Measurements from ENCODE around the gene TMEM143.

TMEM143 gene

DNA sequence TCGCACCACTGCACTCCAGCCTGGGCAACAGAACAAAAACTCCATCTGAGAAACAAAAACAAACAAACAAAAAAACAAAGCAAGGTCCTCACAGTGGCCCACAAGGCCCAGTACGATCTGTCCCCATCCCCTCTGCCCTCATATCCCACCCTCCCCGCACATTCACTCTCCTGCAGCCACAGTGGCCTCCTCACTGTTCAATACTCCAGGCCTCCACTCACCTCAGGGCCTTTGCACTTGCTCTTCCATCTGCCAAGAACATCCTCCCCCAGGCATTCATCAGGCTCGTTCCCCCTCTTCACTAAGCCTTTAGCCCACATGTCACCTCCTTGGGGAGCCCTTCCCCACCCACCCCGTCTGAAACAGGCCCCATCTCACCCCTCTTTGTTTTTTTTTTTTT lies 4.6 kb downstream of the TMEM143 start:
- DNase-seq (ENCODE audit: low spot score): no peak

DNA sequence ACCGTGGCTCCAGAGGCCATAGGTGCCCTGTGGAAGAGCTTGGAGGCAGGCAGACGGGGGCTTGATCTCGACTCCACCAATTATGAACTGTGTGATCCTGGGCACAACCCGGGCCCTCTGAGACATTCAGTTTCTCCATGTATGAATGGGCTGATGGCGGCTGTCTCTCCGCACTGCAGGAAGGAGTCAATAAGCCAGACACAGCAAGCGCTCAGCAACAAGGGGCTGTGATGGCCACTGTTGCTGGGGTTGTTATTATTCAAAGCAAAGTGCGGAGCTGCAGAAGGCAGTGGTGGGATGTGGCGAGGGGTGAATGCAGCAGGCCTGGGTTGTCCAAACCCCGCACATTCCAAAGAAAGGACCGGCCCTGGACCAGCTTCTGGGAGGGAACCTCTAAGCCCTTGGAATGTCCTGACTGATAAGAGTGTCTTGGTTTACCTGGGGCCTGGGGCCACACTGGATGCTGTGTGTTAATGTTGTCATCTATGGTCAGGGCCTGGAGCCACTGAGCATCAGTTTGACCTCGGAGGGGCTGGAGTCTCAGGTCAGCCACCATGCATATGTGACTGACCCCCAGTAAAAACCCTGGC lies 8.3 kb downstream of the TMEM143 start:
- DNase-seq (ENCODE audit: low spot score): no peak

DNA sequence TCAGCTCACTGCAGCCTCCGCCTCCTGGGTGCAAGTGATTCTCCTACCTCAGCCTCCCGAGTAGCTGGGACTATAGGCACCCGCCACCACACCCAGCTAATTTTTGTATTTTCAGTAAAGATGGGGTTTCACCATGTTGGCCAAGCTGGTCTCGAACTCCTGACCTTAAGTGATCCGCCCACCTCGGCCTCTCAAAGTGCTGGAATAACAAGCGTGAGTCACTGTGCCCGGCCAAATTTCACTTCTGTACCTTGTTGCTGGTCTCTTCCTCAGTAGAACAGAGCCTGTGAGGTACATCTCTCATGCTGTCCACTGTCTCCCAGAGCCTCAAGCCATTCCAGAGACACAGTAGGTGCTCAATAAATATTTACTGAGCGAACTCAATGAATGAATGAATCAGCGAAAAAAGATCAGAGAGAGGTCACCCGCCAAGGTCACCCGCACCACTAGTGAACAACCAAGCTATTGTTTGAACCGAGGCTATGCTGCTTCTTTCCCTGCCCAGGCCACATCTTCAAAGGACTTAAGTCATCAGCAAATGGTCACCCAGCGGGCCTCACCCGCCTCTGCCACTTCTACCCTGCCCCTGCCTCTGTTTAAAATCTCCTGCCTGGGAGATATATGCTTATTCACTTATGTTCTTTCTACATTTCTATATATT lies 9.3 kb downstream of the TMEM143 start:
- no peak for DNase-seq (ENCODE audit: low spot score)

DNA sequence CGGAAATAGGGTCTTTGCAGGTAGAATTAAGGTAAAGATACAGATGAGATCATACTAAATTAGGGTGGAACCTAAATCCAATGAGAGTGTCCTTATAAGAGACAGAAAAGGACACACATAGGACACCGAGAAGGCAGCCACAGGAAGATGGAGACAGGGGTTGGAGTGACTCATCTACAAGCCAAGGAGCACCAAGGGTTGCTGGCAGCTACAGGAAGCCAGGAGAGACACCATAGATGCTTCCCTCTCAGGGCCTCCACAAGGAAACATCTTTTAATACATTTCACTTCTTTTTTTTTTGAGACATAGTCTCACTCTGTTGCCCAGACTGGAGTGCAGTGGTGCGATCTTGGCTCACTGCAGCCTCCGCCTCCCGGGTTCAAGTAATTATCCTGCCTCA lies 10.1 kb downstream of the TMEM143 start:
- no peak for DNase-seq (ENCODE audit: low spot score)

DNA sequence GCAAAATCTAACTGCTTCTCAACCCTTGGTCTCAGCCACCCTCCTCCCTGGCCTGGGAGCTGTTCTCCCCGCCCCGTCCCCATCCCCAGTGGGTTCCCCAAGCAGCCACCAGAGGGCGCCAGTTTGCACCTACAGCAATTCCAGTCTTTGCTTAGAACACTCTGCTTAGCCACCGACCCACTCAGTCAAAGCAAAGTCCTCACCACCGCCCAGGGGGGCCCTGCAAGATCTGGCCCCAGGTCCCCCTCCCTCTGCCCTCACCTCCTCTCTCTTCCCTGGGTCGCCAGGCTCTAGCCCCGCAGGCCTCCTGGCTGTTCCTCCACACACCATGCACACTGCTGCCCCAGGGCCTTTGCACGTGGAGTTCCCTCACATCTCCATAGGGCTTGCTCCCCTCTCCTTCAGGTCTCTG lies 12.4 kb downstream of the TMEM143 start:
- DNase-seq (ENCODE audit: low spot score): peak; percentile 54

DNA sequence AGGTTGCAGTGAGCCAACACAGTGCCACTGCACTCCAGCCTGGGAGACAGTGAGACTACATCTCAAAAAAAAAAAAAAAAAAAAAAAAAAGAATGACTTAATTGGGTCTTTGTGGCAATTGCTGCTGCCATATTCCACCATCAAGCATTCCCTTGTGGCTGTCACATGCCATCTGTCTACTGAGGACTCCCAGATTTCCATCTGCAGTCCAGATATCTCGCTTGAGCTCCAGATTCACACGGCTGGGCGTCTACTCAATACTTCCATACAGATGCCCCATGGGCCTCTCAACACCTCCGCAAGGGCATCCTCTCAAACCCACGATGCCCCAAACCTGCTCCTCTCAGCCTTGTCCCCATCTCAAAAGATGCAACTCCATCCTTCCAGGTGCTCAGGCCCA lies 12.9 kb downstream of the TMEM143 start:
- no peak for DNase-seq (ENCODE audit: low spot score)

DNA sequence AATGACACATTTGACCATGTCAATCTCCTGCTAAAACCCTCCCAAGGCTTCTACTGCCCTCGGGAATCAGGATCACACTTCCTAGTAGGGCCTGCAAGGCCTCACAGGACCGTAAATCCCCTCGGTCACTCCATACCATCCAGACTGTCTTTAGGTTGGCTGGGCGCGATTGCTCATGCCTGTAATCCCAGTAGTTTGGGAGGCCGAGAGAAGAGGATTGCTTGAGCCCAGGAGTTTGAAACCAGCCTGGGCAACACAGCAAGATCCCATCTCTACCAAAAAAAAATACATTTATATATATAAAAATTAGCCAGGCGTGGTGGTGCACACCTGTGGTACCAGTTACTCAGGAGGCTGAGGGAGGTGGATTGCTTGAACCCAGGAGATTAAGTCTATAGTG lies 15.0 kb downstream of the TMEM143 start:
- no peak for DNase-seq (ENCODE audit: low spot score)

DNA sequence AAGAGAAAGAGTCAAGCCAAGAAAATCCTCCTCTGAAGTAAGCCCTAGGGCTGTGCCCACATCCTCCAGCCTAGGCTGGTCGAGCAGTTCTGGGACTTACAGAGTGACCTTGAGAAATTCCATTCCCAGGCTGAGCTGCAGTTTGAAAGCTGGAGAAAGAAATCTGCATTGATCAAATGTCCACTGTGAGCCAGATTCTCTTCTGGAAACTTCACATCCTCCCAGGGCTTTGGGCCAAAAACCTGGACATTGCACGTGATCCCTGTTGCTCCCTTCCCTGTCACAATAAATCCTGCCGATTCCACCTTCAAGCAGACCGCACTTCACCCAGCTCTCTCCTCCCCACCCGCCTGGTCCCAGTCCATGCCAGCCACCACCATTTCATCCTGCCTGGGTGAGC lies 15.7 kb downstream of the TMEM143 start:
- DNase-seq (ENCODE audit: low spot score): no peak

DNA sequence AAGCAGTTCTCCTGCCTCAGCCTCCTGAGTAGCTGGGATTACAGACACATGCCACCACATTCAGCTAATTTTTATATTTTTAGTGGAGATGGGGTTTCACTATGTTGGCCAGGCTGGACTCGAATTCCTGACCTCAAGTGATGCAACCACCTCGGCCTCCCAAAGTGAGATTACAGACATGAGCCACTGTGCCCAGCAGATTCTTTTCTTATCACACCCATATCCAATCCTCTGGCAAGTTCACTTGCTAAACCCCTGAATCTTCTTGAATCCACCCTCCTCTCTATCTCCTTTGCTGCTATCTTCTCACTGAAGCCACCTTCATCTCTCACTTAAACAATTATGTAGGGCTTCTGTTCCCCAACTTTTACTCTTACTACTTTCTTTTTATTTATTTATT lies 17.5 kb downstream of the TMEM143 start:
- no peak for DNase-seq (ENCODE audit: low spot score)

DNA sequence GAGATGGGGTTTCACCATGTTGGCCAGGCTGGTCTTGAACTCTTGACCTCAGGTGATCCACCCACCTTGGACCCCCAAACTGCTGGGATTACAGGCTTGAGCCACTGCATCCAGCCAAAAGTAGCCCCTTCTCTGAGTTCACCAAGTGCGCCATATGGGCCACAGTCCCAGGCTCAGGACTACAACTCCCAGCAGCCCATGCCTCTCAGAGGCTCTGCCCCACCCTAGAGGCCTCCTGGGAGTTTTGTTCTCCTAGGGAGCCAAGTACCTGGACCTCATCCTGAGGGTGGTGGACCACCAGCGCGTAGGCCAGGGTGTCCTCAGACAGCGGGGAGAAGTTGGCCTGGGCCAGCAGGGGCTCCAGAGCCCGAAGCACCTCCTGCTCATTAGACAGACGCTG lies 18.8 kb downstream of the TMEM143 start:
- no peak for DNase-seq (ENCODE audit: low spot score)

DNA sequence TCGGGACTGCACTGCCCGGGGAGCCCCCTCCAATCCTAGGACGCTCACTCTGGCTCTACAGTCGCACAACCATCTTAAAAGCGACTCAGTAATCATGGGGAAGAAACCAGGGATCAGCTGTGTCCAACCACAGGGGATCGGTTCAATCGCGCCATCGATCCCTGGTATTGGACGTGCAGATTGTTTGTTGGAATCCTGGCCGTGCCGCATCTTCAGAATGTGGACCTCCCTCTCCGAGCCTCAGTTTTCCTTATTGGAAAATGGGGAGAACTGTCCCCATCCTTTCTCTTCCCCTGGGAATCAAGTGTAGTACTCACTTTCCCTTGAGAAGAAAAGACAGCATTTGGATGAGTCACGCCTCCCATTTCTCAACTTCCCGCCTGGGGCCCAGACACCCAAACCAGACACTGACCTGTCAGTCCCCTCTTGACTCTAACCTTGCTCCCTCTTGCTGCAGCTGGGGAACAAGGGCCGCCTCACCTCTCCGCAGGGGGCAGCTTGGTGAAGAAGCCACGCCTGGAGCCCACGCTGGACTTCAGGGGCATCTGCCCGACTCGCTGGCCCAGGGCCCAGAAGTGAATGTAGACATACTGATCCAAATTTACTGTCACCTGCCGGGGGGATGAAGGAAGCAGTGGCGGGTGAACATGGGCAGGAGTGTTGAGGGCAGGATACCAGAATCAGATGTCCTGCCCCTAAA lies 20.7 kb downstream of the TMEM143 start:
- DNase-seq (ENCODE audit: low spot score): peak; percentile 35

DNA sequence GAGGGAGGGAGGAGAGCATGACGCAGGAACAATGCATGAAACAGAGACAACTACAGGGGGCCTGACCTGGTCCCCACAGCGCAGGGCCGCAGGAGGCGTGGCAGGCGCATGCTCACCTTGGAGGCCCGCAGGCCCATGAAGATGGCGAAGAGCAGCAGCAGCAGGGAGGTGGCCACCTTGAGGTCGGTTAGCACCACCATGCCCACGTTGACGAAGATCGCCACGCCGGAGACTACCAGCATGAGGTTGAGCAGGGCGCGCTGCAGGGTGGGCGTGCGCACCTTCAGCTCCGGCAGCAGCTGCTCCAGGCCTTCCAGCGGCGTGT lies 21.4 kb downstream of the TMEM143 start:
- DNase-seq (ENCODE audit: low spot score): no peak

DNA sequence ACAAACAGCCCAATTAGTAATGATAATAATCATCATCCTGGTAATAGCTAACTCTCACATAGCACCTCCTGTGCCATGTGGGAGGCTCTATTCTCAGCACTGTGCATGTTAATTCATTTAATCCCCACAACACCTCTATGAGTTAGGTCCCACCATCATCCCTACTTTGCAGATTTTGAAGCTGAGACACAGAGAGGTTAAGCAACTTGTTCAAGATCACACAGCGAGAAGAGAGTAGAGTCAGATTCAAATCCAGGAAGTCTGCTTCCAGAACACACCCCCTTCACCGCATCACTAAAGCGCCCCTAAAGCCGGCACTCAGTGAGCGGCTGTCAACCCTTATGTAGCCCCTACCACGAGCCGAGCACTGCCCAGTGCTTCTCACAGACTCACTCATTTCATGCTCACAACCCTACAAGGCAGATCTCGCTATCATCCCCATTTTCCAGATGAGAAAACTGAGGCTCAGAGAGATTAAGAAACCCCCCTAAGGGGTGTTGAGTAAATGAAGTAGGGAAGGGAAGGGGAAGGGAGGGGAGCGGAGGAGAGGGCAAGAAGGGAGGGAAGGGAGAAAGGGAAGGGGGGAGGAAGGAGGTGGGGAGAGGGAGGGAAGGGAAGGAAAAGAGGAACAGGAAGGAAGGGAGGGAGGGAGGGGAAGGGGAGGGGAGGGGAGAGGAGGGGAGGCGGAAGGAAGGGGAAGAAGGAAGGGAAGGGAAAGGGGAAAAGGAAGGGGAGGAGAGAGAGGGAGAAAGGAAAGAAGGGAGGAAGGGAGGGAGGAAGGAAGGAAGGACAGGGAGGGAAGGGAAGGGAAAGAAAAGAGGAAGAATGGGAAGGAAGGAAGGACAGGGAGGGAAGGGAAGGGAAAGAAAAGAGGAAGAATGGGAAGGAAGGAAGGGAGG lies 22.0 kb downstream of the TMEM143 start:
- DNase-seq (ENCODE audit: low spot score): no peak

DNA sequence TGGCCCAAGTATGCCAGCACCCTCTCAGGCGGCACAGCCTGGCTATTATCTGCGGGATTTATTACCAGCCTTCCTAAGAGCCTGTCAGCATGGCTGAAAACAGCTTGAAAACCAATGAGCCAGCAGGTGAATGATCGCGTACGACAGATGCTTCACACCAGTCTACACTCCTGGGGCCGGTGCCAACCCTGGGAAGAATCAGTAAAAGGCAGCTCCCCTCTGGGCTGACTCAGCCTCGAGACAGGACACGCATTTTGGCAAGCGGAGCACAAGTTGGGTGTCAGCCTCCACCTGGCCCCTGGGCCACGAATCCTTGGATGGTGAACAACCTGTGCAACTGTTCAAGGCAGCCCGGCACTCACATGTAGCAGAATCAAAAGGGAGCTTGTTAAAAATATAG lies 22.7 kb downstream of the TMEM143 start:
- DNase-seq (ENCODE audit: low spot score): no peak

DNA sequence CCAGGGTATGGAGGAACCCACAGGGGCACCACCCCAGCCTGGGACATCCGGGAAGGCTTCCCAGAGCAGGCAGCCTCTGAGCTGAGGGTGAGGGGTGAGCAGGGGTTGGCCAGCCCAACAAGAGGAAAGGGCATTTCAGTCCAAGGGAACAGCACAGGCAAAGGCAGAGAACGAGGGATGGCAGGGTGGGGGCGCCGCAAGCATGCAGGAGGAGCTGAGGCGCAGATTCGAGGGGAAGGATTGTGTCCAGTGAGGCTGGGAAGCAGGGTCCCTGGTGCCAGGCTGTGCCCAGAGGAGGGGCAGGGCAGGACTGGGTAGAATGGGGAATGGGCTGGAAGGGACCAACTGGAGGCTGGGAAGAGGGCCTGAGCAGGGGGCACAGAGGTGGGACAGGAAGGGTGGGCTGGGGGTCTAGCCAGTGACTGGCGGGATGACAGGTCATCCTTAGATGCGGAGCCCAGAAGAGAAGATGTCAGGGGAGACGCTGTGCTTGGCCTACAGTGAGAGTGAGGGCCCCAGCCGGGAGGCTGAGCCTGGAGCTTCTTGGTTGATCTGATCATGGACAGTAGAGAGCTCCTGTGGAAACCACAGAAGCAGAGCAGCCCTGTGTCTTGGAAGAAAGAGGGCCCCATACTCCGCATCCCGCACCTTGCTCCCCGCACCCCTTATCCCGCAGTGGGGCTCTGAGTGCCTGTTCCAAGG lies 24.8 kb downstream of the TMEM143 start:
- no peak for DNase-seq (ENCODE audit: low spot score)

DNA sequence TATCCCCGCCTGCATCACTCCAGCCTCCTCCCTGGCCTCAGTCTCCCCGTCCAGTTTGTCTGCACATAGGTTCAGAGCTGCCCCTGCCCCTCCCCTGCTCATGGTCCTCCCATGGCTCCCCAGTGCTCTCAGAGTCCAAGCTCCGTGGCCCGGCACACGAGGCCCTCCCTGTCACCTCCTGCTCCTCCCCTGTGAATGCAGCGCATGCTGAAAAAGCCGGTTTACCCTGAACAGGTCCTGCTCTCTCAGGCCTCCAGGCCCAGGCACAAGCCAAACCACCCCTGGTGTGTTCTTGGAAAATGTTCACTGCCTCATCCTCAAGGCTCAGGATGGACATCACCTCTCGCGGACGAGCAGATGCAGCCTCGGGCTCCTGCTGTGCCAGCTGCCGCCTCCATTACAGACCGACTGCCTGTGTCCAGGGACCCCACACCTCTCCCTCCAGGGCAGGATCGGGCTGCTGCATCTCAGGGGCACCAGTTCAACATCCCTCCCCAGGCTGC lies 25.4 kb downstream of the TMEM143 start:
- no peak for DNase-seq (ENCODE audit: low spot score)

DNA sequence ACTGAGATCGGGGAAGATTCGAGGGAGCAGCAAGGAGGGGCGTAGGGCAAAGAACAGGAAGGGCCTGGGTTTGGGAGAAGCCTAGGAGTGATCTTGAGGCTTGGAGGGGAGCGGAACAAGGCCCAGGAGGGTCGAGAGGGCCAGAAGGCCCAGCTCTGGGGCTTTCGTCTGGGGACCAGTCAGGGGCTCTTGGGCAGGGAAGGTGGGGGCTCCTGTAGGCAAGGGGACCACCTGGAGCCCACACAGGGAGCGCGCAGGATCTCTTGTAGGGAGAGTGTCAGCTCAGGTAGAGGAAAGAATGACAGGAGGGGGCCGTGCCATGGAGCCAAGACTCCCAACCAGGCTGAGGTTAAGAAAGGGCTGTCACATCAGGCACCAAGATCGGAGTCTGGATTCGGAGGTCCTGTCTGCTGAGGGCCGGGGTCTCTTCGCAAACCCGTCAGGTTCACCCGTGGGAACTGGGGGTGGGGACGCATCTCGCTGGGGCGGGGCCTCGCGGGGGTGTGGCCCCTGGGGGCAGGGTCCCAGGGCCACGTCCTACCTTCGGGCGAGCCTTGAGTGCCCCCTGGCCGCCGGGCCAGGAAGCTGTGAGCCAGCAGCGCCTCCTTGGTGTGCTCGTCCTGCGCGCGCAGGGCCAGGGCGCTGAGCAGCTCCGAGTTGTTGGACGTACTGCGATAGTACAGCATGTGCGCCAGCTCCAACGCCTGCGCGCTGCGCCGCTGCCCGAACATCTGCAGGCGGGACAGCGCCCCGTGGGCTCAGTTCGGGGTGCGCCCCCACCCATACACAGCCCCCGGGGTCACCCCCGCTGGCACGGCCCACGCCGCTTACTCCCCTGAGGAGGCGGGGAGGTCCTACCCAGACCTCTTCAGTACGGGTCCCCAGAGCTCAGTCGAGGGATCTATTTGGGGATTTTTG lies 30.0 kb downstream of the TMEM143 start:
- DNase-seq (ENCODE audit: low spot score): peak; percentile 95

DNA sequence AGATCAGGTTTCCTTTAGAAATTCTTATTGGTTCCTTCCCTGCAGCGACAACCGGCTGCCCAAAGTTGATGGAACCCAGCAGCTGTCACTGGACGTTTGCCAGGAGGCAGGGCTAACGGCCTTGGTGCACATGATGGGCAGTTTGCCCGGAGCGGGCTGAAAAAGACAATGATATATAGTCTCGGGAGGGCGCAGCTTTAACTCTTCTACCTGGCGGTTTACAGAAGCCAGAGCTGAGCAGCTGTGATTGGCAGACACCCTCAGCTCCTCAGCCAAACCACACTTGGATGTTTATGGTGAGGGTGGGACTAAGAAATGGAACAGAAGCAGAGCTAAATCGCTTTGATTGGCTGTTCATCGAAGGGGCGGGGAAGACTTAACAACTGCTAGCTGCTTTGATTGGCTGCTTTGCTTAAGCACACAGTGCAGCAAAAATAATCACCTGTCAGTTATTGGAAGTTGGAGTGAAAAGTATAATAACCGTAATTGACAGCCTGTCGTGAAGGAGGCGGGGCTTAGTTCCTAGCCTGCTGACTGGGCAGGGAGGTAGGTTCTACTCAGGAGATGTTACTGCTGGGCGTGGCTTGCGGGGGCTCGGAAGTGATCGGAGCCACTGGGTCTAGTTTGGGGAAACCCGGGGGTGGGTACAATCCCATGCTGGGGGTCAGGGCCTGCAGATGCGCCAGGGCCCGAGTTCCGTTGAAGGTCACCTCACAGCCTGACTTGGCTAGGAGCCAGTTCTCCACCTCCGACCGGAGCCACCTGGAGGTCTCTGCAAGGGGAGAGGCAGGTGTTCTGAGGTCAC lies 30.9 kb downstream of the TMEM143 start:
- DNase-seq (ENCODE audit: low spot score): peak; percentile 91

DNA sequence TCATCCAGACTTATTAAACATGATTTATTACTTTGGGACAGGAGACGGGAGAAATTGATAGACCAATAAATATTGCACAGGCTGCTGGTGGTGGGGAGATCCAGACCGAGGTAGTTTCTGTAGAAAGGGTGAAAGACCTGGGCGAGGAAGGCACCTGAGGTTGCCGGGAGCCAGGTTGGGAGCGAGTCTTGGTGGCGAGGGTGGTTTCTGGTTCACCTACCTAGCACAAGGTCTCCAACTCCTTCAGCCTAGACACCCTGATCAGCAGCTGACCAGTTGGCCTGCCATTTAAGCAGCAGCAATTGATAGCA lies 31.4 kb downstream of the TMEM143 start:
- DNase-seq (ENCODE audit: low spot score): no peak

DNA sequence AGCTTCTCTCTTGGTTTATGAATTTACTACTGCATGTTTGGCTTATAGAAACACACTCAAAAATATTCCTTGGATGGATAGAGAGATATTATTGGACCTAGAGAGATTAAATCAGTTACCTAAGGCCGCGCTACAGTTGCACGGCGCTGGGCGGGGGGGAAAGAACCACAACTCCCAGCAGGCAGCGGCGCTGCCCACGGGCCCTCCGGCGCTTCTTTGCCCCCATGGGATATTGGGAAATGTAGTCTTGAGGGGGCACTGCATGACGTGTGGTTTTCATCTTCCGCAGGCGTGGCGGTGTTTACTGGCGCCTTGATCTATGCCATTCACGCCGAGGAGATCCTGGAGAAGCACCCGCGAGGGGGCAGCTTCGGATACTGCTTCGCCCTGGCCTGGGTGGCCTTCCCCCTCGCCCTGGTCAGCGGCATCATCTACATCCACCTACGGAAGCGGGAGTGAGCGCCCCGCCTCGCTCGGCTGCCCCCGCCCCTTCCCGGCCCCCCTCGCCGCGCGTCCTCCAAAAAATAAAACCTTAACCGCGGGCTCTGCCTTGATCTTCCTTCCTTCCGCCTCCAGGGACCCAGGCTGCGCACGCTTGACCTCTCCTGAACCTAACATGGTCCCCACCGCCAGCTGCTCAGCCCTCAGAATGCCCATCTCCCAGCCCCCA lies 33.6 kb downstream of the TMEM143 start:
- no peak for DNase-seq (ENCODE audit: low spot score)

Data from RKO (cell line).